DMS 273 (cell line): ENCODE data around the gene VRK2.

Experiments
- DNase-seq: peaks from one replicate; lab custom pipeline; 2025; ENCODE audit not compliant: unreplicated experiment; lab: John Stamatoyannopoulos, UW

VRK2 gene

GRCh38 chr2:58046585-58047372, at the start of gene VRK2:
Gene VRK2, plus strand, starts transcription at chr2:58046806. Its CDS starts 2,026 bp downstream, at chr2:58048832.
- DNase-seq: peak; percentile 96

GRCh38 chr2:58006256-58006951, 40.2 kb upstream of the VRK2 start:
- DNase-seq: no peak

- no peak for DNase-seq
Observed at GRCh38 chr2:58006952-58007284, 39.7 kb upstream of the VRK2 start.

- DNase-seq: no peak
Observed at GRCh38 chr2:58010599-58010998, 36.0 kb upstream of the VRK2 start.

- DNase-seq: no peak
Observed at GRCh38 chr2:58019229-58019628, 27.4 kb upstream of the VRK2 start.

- DNase-seq: no peak
Observed at GRCh38 chr2:58025150-58025933, 21.3 kb upstream of the VRK2 start.

- DNase-seq: no peak
Observed at GRCh38 chr2:58027029-58027428, 19.6 kb upstream of the VRK2 start.

GRCh38 chr2:58030771-58031170, 15.8 kb upstream of the VRK2 start:
- no peak for DNase-seq

GRCh38 chr2:58032016-58032763, 14.4 kb upstream of the VRK2 start:
- DNase-seq: no peak

GRCh38 chr2:58032764-58033080, 13.9 kb upstream of the VRK2 start:
- DNase-seq: no peak

GRCh38 chr2:58033530-58033929, 13.1 kb upstream of the VRK2 start:
- DNase-seq: no peak

GRCh38 chr2:58035352-58035751, 11.3 kb upstream of the VRK2 start:
- no peak for DNase-seq

GRCh38 chr2:58039170-58039611, 7.4 kb upstream of the VRK2 start:
- DNase-seq: no peak

- peak; percentile 52 for DNase-seq
Observed at GRCh38 chr2:58042486-58042970, 4.1 kb upstream of the VRK2 start.

GRCh38 chr2:58044145-58044544, 2.5 kb upstream of the VRK2 start:
- peak; percentile 4 for DNase-seq

GRCh38 chr2:58045580-58046334, 849 bp upstream of the VRK2 start:
- no peak for DNase-seq

- DNase-seq: no peak
Observed at GRCh38 chr2:58046335-58046584, 346 bp upstream of the VRK2 start.

- peak; percentile 44 for DNase-seq
Observed at GRCh38 chr2:58047373-58047935, 848 bp downstream of the VRK2 start.

- DNase-seq: no peak
Observed at GRCh38 chr2:58047961-58048360, 1.4 kb downstream of the VRK2 start.

GRCh38 chr2:58051445-58051844, 4.8 kb downstream of the VRK2 start:
- no peak for DNase-seq
